IgD-negative memory B cell (primary cell): Measurements from ENCODE around the gene CBX2. TPM values are rescaled to one million over a fixed set of nuclear protein-coding genes. Genes with fewer than 3 reads are reported as not detected.
A peak's percentile ranks its signal among the peaks of the same experiment; 100 is the strongest.
"Not testable (repeated sequence)": the region's sequence is repeated elsewhere in the genome, so short reads cannot be mapped to it uniquely, and the experiment has no call there.

ENCODE experiments used
- H3K27ac Mint-ChIP-seq, 3 donors: one replicate each; pipeline ENCODE4 v1.8.0; 2020 to 2022; ENCODE audit warnings: mild to moderate bottlenecking in 3 of 3, mixed read lengths in 3 of 3, moderate library complexity in 1 of 3
- H3K27me3 Mint-ChIP-seq: one replicate; pipeline ENCODE4 v1.8.0; 2021; ENCODE audit warnings: mixed read lengths
- H3K36me3 Mint-ChIP-seq: one replicate; pipeline ENCODE4 v1.8.0; 2020; ENCODE audit warnings: mild to moderate bottlenecking, mixed read lengths
- H3K4me1 Mint-ChIP-seq, 3 donors: one replicate each; pipeline ENCODE4 v1.8.0; 2020 to 2022; ENCODE audit warnings: mixed read lengths in 3 of 3, mild to moderate bottlenecking in 1 of 3
- H3K4me3 Mint-ChIP-seq, 4 donors: one replicate each; pipeline ENCODE4 v1.8.0; 2020 to 2022; ENCODE audit warnings: mild to moderate bottlenecking in 4 of 4, mixed read lengths in 4 of 4, moderate library complexity in 3 of 4
- H3K9me3 Mint-ChIP-seq, 3 donors: one replicate each; pipeline ENCODE4 v1.8.0; 2020 to 2021; ENCODE audit warnings: mixed read lengths in 3 of 3, mild to moderate bottlenecking in 1 of 3
- polyA plus RNA-seq: library from polyadenylated mRNA; unstranded; fragments of 300-500 nt; fragmentation: Illumina TruSeq; gene quantifications from one replicate; pipeline ENCODE4 v1.2.3, GENCODE V29; 2021

The CBX2 gene
- polyA plus RNA-seq, 1 donor from 2014 or later: 0.26 TPM

- Mint-ChIP-seq H3K36me3 (no peaks in the 10 kb centered on the region), H3K9me3 (no peaks in the 10 kb centered on the region), H3K27ac (peak overlapping the region in 1 of 3 donors; percentile 68), H3K4me1 (peaks cover 8 to 14% (median 13%) of the 10 kb centered on the region in 3 donors), H3K27me3 (peaks cover 49% of the 10 kb centered on the region), H3K4me3 (no peak overlapping the region)
Measured at GRCh38 chr17:79749958-79750357, 28.0 kb upstream of the CBX2 start.

- Mint-ChIP-seq H3K9me3 (no peaks in the 10 kb centered on the region), H3K27ac (peak overlapping the region in 1 of 3 donors; percentile 32), H3K4me1 (peaks cover 3 to 10% (median 8%) of the 10 kb centered on the region in 3 donors), H3K27me3 (peaks cover 42% of the 10 kb centered on the region), H3K4me3 (no peak overlapping the region), H3K36me3 (no peaks in the 10 kb centered on the region)
Measured at GRCh38 chr17:79750650-79751545, 27.1 kb upstream of the CBX2 start.

DNA sequence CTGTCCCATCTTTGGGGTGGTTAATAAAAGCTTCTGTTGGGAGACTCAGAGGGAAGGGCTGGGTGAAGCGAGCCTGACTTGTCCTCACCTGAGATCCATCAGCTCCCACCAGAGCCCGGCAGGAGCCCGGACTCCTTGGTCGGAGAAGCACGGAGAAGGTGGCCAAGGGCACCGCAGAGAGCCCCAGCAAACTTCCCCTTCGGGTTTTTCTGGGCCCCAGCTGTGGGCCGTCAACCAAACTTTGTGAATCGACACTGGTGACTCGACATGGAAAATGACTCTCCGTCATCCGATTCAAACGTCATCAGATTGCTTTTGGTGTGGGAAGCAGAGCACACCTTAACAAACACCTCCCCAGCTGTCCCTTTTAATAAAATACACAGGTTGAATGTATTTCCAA is 25.8 kb upstream of the CBX2 start:
- Mint-ChIP-seq H3K9me3 (no peaks in the 10 kb centered on the region), H3K27me3 (peaks cover 40% of the 10 kb centered on the region), H3K4me3 (peak overlapping the region in 1 of 4 donors; percentile 68), H3K27ac (peak overlapping the region in 2 of 3 donors; percentile 46 to 62), H3K36me3 (no peaks in the 10 kb centered on the region), H3K4me1 (peaks cover 3 to 5% (median 4%) of the 10 kb centered on the region in 3 donors)

GRCh38 chr17:79754370-79754769 is 23.6 kb upstream of the CBX2 start:
- no peak overlapping the region for H3K4me3 Mint-ChIP-seq
- peaks cover 0 to 4% (median 1%) of the 10 kb centered on the region in 3 donors for H3K4me1 Mint-ChIP-seq
- no peaks in the 10 kb centered on the region for H3K36me3 Mint-ChIP-seq
- H3K27ac Mint-ChIP-seq: no peak overlapping the region
- no peaks in the 10 kb centered on the region for H3K9me3 Mint-ChIP-seq
- peaks cover 43% of the 10 kb centered on the region for H3K27me3 Mint-ChIP-seq

GRCh38 chr17:79754903-79755302 is 23.0 kb upstream of the CBX2 start:
- not testable (repeated sequence) for H3K4me3 Mint-ChIP-seq, H3K4me1 Mint-ChIP-seq, H3K9me3 Mint-ChIP-seq, H3K27ac Mint-ChIP-seq, H3K36me3 Mint-ChIP-seq
- H3K27me3 Mint-ChIP-seq: peaks cover 43% of the 10 kb centered on the region

DNA sequence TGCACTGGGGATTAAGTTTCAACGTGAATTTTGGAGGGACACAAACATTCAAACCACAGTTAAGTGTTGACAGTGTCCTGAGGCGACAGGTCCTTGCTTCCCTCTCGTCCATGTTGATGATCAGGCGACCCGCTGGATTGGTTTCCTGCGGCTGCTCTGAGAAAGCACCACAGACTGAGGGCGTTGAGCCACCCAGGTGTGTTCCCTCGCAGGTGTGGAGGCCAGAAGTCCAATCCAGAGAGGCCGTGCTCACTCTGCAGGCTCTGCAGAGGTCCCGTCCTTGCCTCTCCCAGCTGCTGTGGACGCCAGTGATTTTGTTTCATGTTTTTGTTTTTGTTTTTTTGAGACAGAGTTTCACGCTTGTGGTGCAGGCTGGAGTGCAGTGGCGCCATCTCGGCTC is 22.4 kb upstream of the CBX2 start:
- H3K36me3 Mint-ChIP-seq: no peaks in the 10 kb centered on the region
- H3K27me3 Mint-ChIP-seq: peaks cover 42% of the 10 kb centered on the region
- peaks cover 0 to 1% (median 0%) of the 10 kb centered on the region in 3 donors for H3K4me1 Mint-ChIP-seq
- no peak overlapping the region for H3K27ac Mint-ChIP-seq
- no peak overlapping the region for H3K4me3 Mint-ChIP-seq
- H3K9me3 Mint-ChIP-seq: no peaks in the 10 kb centered on the region

DNA sequence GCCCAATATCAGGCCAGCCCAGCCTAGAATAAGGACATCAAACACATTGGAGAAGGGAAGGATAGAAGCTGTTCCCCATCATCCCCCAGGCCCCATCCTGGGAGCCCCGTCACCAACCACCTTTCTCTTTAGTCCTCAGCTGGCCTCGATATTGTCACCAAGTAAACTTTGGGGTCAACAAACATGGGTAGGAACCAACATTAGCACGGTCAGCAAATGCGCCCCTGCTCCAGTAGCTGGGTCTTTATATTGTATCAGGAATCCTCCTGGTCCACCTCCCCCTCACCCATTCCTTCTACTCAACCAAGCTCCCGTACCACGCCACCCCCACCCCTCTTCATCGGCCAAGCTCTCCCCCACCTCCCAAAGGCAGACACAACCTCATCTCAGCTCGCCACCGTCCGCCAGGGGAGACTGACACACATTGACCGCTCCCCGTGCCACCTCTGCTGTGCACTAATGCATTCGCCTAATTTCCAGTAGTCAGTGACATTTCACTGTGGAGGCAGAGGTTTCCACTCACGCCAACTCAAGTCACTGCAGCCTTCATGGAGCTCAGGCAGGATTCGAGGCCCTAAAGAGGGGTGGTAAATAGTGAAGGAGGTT is 20.7 kb upstream of the CBX2 start:
- H3K27ac Mint-ChIP-seq: no peak overlapping the region
- H3K36me3 Mint-ChIP-seq: no peaks in the 10 kb centered on the region
- H3K27me3 Mint-ChIP-seq: peaks cover 34% of the 10 kb centered on the region
- H3K4me3 Mint-ChIP-seq: no peak overlapping the region
- peaks cover 0 to 1% (median 1%) of the 10 kb centered on the region in 3 donors for H3K4me1 Mint-ChIP-seq
- H3K9me3 Mint-ChIP-seq: no peaks in the 10 kb centered on the region

DNA sequence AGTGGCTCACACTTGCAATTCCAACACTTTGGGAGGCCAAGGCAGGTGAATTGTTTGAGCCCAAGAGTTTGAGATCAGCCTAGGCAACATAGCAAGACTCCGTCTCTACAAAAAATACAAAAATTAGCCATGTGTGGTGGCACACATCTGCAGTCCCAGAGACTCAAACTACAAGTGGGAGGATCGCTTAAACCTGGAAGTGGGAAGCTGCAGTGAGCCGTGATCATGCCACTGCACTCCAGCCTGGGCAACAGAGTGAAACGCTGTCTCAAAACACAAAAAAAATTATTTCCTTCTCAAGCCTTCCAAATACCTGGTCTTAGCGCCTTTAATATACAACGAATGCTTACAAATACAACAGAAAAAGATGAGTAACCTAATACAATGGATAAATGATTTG is 19.7 kb upstream of the CBX2 start:
- Mint-ChIP-seq H3K27me3 (peaks cover 30% of the 10 kb centered on the region), H3K27ac (no peak overlapping the region), H3K36me3 (no peaks in the 10 kb centered on the region), H3K9me3 (no peaks in the 10 kb centered on the region), H3K4me3 (no peak overlapping the region), H3K4me1 (peaks cover 0 to 1% (median 0%) of the 10 kb centered on the region in 3 donors)

- Mint-ChIP-seq H3K9me3 (no peaks in the 10 kb centered on the region), H3K36me3 (no peaks in the 10 kb centered on the region), H3K4me3 (no peak overlapping the region), H3K27ac (no peak overlapping the region), H3K27me3 (peaks cover 20% of the 10 kb centered on the region), H3K4me1 (peaks cover 0 to 1% (median 0%) of the 10 kb centered on the region in 3 donors)
Measured at GRCh38 chr17:79760197-79760906, 17.6 kb upstream of the CBX2 start.

GRCh38 chr17:79761894-79762589 is 15.9 kb upstream of the CBX2 start:
- peaks cover 16% of the 10 kb centered on the region for H3K27me3 Mint-ChIP-seq
- no peaks in the 10 kb centered on the region for H3K9me3 Mint-ChIP-seq
- no peak overlapping the region for H3K4me3 Mint-ChIP-seq
- H3K36me3 Mint-ChIP-seq: no peaks in the 10 kb centered on the region
- H3K4me1 Mint-ChIP-seq: peaks cover 0 to 1% (median 0%) of the 10 kb centered on the region in 3 donors
- H3K27ac Mint-ChIP-seq: peak overlapping the region in 1 of 3 donors; percentile 17

GRCh38 chr17:79765708-79766107 is 12.2 kb upstream of the CBX2 start:
- H3K4me1 Mint-ChIP-seq: peaks cover 0 to 1% (median 0%) of the 10 kb centered on the region in 3 donors
- H3K36me3 Mint-ChIP-seq: no peaks in the 10 kb centered on the region
- no peak overlapping the region for H3K4me3 Mint-ChIP-seq
- H3K9me3 Mint-ChIP-seq: peaks cover 3 to 6% (median 5%) of the 10 kb centered on the region in 3 donors
- no peak overlapping the region for H3K27ac Mint-ChIP-seq
- peaks cover 21% of the 10 kb centered on the region for H3K27me3 Mint-ChIP-seq

GRCh38 chr17:79769570-79770506 is 8.1 kb upstream of the CBX2 start:
- no peaks in the 10 kb centered on the region for H3K4me1 Mint-ChIP-seq
- no peaks in the 10 kb centered on the region for H3K36me3 Mint-ChIP-seq
- peaks cover 3 to 6% (median 5%) of the 10 kb centered on the region in 3 donors for H3K9me3 Mint-ChIP-seq
- no peak overlapping the region for H3K4me3 Mint-ChIP-seq
- H3K27me3 Mint-ChIP-seq: peaks cover 39% of the 10 kb centered on the region
- H3K27ac Mint-ChIP-seq: no peak overlapping the region

DNA sequence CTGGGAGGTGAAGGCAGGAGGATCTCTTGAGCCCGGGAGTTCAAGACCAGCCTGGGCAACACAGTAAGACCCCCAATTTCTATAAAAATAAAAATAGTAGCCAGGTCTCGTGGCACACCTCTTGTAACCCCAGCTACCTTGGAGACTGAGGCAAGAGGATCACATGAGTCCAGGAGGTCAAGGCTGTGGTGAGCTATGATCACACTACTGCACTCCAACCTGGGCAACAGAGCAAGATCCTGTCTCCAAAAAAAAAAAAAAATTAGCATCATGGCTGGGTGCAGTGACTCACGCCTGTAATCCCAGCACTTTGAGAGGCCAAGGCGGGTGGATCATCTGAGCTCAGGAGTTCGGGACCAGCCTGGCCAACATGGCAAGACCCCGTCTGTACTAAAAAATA is 6.7 kb upstream of the CBX2 start:
- H3K27me3 Mint-ChIP-seq: peaks cover 43% of the 10 kb centered on the region
- H3K27ac Mint-ChIP-seq: no peak overlapping the region

GRCh38 chr17:79772726-79773125 is 5.2 kb upstream of the CBX2 start:
- peak overlapping the region in 1 of 3 donors; percentile 51 for H3K27ac Mint-ChIP-seq
- H3K4me3 Mint-ChIP-seq, H3K4me1 Mint-ChIP-seq, H3K9me3 Mint-ChIP-seq, H3K36me3 Mint-ChIP-seq: not testable (repeated sequence)
- peaks cover 49% of the 10 kb centered on the region for H3K27me3 Mint-ChIP-seq

More for the DNA sequence above, 6.7 kb upstream of the CBX2 start:
- Mint-ChIP-seq H3K4me1 (peaks cover 0 to under 1% (median 0%) of the 10 kb centered on the region in 3 donors), H3K4me3 (no peak overlapping the region), H3K36me3 (no peaks in the 10 kb centered on the region), H3K9me3 (peaks cover 3 to 6% (median 5%) of the 10 kb centered on the region in 3 donors)
